GM12892 (cell line): ENCODE measurements around the gene RAB44.

ENCODE experiments used
- DNase-seq: peaks from one replicate; pipeline ENCODE4 v3.0.0; 2011; ENCODE audit not compliant: insufficient read length
- FAIRE-seq: peaks from 2 replicates; lab custom pipeline; 2011; peaks lifted over from hg19 to GRCh38; lab: Jason Lieb, UNC
- POLR2A ChIP-seq: IDR thresholded peaks from 2 replicates; pipeline ENCODE4 v1.6.1; 2011; ENCODE audit warnings: low read depth, low read length, control low read depth
- POLR2AphosphoS5 ChIP-seq: IDR thresholded peaks from 2 replicates; pipeline ENCODE4 v1.6.1; 2011; ENCODE audit warnings: low read depth, low read length, control low read depth
- TAF1 ChIP-seq: IDR thresholded peaks from 2 replicates; pipeline ENCODE4 v1.6.1; 2011; ENCODE audit warnings: low read depth, mild to moderate bottlenecking, control low read depth, low read length, borderline replicate concordance

Gene RAB44

DNA sequence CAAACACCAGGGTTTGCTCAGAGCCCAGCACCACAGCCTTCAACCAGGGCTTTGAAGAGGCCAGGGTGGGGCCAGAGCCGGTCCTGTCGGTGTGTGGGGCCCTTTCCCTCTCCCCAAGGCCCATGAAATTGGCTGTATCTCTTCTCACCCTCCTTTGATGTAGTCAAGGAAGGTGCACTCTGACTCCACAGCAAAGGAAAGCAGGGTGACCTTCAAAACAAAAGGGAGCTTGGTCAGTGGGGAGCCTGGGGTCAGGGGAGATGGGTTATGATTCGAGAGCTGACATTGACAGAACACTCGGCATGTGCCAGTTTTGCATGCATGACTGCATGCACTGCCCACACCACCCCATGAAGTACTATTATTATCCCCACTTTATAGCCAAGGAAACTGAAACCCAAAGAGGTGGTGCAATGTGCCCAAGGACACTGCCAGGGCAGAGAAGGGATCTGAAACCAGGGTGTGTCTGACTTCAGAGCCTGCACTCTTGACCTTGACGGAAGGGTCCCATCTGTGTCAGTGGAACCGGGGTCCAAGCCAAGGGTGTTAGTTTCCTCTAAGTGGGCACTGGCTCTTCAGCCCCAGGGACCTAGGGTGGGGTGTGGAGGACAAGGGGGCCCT lies 55.4 kb downstream of the RAB44 start:
- DNase-seq: peak; percentile 45
- TF ChIP-seq TAF1 (no peak), POLR2A (no peak), POLR2AphosphoS5 (no peak)
- peak; percentile 90 for FAIRE-seq

DNA sequence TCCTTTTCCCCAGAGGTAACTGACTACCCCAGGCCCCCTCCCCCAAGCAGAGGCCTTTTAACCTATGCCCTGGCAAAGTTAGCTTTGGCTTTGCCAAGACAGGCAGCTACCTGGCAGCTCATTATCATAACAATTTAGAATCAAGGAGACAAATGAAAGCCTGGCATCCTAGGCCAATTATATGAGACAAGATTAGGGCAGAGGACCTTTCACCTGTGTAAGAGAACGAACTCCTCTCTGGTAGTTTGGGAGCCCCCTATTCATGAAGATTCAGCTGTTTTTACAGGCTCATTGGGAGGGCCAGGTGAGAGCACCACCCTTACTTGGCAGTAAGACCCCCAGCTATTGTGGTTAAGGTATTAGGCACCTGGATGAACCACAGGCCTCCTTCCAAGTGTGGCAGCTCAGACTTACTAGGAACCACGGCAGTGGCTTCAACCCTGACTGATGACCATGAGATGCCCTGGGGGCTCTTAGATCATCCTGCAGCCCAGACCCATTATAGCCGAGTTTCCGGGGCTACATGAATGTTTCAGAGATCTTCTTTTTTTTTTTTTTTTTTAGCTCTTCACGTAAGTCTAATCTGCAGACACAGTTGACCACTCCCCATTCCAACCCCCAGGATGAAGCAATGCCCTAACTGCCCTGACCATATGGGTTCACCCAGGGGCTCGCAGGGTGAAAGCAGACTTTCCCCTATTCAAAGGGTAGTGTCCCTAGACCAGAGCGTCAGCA lies 56.2 kb downstream of the RAB44 start:
- no peak for TF ChIP-seq POLR2AphosphoS5
- FAIRE-seq (no peak), DNase-seq (no peak)

DNA sequence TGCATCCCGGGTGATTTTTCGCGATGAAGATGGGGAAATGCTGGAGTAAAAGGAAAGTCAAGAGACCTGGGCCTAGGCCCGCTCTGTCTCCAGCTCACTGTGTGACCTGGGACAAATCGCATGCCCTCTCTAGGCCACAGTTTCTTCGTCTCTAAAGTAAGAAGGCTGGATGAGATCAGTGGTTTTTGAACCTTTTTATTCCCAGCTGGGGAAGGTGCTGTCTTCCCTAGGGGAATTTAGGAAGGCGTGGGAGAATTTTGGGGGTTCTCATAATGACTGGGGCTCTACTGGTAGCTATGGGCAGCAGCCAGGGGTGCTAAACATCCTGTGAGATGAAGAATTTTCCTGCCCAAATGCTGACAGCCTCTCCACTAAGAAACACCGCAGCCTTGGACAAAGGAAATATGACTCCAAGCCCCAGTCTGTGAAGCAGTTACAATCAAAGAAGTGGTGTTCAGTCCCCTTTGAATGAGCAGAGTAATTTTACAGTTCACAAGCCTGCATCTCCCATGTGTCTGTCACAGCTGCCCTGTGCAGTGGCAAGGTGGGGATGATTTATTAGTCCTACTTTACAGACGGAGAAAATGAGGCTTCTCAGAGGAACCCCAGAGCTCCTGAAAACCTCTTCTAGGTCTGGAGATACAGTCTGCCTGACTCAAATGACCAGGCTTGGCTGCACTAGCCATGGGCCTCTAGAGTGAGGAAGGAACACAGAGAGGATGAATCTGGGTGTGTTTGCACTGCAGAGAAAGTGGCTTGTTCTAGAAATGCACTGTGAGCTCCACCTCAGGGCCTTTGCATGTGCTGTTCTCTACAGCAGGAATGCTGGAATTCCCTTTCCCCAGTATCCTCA lies 57.2 kb downstream of the RAB44 start:
- no peak for TF ChIP-seq TAF1
- no peak for TF ChIP-seq POLR2A
- TF ChIP-seq POLR2AphosphoS5: no peak
- DNase-seq (no peak), FAIRE-seq (peak; percentile 56)

- FAIRE-seq (peak; percentile 96), DNase-seq (no peak)
- peak; percentile 55 for TF ChIP-seq POLR2AphosphoS5
- peak; percentile 65 for TF ChIP-seq POLR2A
- TF ChIP-seq TAF1: no peak
Observed at GRCh38 chr6:36755435-36756348, 58.1 kb downstream of the RAB44 start.

DNA sequence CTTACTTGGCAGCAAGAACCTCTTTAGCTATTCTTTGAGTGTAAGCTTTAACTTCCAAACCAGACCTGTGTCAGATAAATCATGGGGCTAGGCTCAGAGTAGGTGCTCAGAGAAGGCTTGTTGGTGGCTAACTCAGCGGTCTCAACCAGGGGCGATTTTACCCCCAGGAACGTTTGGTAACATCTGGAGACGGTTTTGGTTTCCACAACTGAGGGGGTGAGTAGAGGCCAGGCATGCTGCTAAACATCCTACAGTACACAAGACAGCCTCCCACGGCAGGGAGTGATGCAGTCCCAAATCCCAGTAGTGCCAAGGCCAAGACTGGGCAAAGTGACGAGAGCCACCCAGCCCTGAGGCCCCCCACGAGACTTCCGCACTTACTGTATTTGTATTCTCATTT lies 59.2 kb downstream of the RAB44 start:
- FAIRE-seq (peak; percentile 63), DNase-seq (no peak)
- no peak for TF ChIP-seq POLR2A
- TF ChIP-seq POLR2AphosphoS5: no peak
- no peak for TF ChIP-seq TAF1

GRCh38 chr6:36757206-36757605 lies 59.6 kb downstream of the RAB44 start:
- FAIRE-seq (peak; percentile 96), DNase-seq (no peak)
- TF ChIP-seq TAF1 (no peak), POLR2AphosphoS5 (no peak), POLR2A (no peak; the same call in 1 of the 2 replicates)

DNA sequence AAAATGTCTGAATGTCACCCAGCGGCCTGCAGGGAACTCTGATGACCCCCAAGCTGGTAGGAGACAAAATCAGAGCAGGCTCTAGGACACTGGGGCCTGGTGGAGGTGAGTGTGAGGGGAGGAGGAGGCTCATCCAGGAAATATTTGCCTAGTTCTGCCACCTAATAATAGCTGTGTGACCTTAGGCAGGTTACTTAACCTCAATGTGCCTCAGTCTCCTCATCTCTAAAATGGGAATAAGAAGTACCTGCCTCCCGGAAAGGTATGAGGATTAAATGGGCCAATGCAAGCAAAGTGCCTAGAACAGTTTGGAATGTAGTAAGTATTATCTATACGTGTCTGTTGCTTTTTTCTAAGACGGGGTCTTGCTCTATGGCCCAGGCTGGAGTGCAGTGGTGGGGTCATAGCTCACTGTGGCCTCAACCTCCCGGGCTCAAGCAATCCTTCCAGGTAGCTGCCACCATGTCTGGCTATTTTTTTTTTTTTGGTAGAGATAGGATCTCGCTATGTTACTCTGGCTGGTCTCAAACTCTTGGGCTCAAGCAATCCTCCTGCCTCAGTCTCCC lies 60.4 kb downstream of the RAB44 start:
- TF ChIP-seq TAF1 (no peak), POLR2AphosphoS5 (no peak), POLR2A (no peak)

DNA sequence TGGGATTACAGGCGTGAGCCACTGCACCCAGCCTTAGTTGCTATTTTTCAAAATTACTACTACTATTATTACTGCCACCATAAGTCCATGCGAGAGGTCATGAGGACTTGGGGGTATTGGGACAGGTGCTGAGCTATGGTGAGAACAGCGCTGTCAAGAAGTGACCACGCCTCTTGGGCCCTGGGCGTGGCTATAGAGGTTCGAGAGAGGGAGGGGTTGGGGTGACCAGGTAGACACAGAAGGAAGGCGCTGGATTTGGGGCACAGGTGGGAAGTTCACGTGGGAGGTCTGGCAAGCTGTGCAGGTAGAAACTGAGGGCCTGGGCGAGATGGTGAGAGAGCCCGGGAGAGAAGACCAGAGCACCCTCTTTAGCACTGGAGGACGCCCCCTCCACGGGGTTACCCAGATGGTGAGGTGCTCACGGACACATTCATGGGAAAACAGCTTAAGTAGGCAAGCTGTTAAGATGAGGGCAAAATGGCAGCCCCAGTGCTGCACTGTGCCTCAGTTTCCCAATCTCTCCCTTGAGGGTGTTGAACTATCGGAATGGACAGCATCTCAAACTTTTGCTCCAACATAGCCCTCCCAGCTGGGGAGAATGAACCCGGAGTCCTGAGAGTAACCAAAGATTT lies 61.0 kb downstream of the RAB44 start:
- no peak for TF ChIP-seq TAF1
- TF ChIP-seq POLR2A: no peak
- no peak for TF ChIP-seq POLR2AphosphoS5
- FAIRE-seq: peak; percentile 76
- DNase-seq: no peak

More for the DNA sequence above, 60.4 kb downstream of the RAB44 start:
- DNase-seq (no peak), FAIRE-seq (no peak)

GRCh38 chr6:36759148-36759759 lies 61.6 kb downstream of the RAB44 start:
- TF ChIP-seq POLR2AphosphoS5 (no peak), TAF1 (no peak), POLR2A (no peak)
- FAIRE-seq: peak; percentile 97
- peak; percentile 83 for DNase-seq

DNA sequence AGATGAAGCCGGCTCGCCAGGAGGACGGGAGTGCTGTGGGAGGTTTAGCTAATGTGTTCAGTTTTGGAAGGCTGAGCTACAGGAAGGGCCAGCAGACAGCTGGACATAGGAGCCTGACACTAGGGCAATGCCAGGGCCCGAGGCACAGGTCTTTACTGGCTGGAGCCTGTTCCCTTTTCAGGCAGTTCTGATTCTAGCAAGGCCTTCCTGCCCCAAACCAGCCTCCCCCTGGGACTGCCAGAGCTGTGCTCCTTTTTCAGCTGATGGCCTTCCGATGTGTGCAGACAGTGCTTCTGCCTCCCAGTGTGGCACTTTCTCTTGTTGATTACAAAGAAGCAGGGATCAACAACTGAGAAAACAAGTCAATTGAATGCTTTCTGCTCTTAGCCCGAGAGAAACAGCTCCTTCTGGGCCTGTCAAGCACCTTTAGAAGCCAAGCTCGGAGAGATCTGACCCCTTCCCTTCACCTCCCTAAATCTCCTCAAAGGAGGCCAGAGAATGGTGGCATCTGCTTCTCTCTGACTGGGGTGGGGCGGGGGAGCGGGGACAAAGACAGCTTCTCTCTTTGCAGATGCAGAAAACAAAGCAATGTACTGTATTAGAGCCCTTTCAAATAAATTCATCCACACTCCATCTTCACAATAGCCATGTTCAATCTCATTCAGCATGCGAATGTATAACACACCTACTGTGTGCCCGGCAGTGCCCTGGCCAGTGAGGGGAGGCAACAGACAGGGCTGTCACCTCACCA lies 63.2 kb downstream of the RAB44 start:
- no peak for DNase-seq
- no peak for FAIRE-seq
- no peak for TF ChIP-seq TAF1
